ENCODE measurements around the gene ST8SIA5.
"Not testable (repeated sequence)": the region's sequence is repeated elsewhere in the genome, so short reads cannot be mapped to it uniquely, and the experiment has no call there.

Gene ST8SIA5

GRCh38 chr18:46756559-46757201 is at the start of gene ST8SIA5:
Gene ST8SIA5, minus strand, starts transcription at chr18:46757053. Its CDS starts 545 bp downstream, at chr18:46756508.
- no peak for DNase-seq (ENCODE audit: low read depth in 2 of 2)

GRCh38 chr18:46795945-46796344 is 39.1 kb upstream of the ST8SIA5 start:
- not testable (repeated sequence) for DNase-seq (ENCODE audit: low read depth in 2 of 2)

GRCh38 chr18:46794607-46795006 is 37.8 kb upstream of the ST8SIA5 start:
- no peak for DNase-seq (ENCODE audit: low read depth in 2 of 2)

- DNase-seq (ENCODE audit: low read depth in 2 of 2) = no peak
Measured at GRCh38 chr18:46793565-46793964, 36.7 kb upstream of the ST8SIA5 start.

GRCh38 chr18:46789088-46789487 is 32.2 kb upstream of the ST8SIA5 start:
- no peak for DNase-seq (ENCODE audit: low read depth in 2 of 2)

GRCh38 chr18:46787674-46788073 is 30.8 kb upstream of the ST8SIA5 start:
- no peak for DNase-seq (ENCODE audit: low read depth in 2 of 2)

- DNase-seq (ENCODE audit: low read depth in 2 of 2) = no peak
Measured at GRCh38 chr18:46772357-46772756, 15.5 kb upstream of the ST8SIA5 start.

- DNase-seq (ENCODE audit: low read depth in 2 of 2) = no peak
Measured at GRCh38 chr18:46771141-46771540, 14.3 kb upstream of the ST8SIA5 start.

- no peak for DNase-seq (ENCODE audit: low read depth in 2 of 2)
Measured at GRCh38 chr18:46770708-46771107, 13.9 kb upstream of the ST8SIA5 start.

- DNase-seq (ENCODE audit: low read depth in 2 of 2) = no peak
Measured at GRCh38 chr18:46768166-46768921, 11.5 kb upstream of the ST8SIA5 start.

- no peak for DNase-seq (ENCODE audit: low read depth in 2 of 2)
Measured at GRCh38 chr18:46767217-46767616, 10.4 kb upstream of the ST8SIA5 start.

- no peak for DNase-seq (ENCODE audit: low read depth in 2 of 2)
Measured at GRCh38 chr18:46764586-46764985, 7.7 kb upstream of the ST8SIA5 start.

GRCh38 chr18:46761059-46761769 is 4.4 kb upstream of the ST8SIA5 start:
- DNase-seq (ENCODE audit: low read depth in 2 of 2) = no peak

- no peak for DNase-seq (ENCODE audit: low read depth in 2 of 2)
Measured at GRCh38 chr18:46759890-46760289, 3.0 kb upstream of the ST8SIA5 start.

- no peak for DNase-seq (ENCODE audit: low read depth in 2 of 2)
Measured at GRCh38 chr18:46756025-46756558, 761 bp downstream of the ST8SIA5 start.

GRCh38 chr18:46755315-46756024 is 1.4 kb downstream of the ST8SIA5 start:
- no peak for DNase-seq (ENCODE audit: low read depth in 2 of 2)

- no peak for DNase-seq (ENCODE audit: low read depth in 2 of 2)
Measured at GRCh38 chr18:46754661-46755292, 2.1 kb downstream of the ST8SIA5 start.

GRCh38 chr18:46754188-46754587 is 2.7 kb downstream of the ST8SIA5 start:
- DNase-seq (ENCODE audit: low read depth in 2 of 2) = no peak

- DNase-seq (ENCODE audit: low read depth in 2 of 2) = no peak
Measured at GRCh38 chr18:46751882-46752281, 5.0 kb downstream of the ST8SIA5 start.

- no peak for DNase-seq (ENCODE audit: low read depth in 2 of 2)
Measured at GRCh38 chr18:46750626-46751025, 6.2 kb downstream of the ST8SIA5 start.

- DNase-seq (ENCODE audit: low read depth in 2 of 2) = no peak
Measured at GRCh38 chr18:46748466-46748865, 8.4 kb downstream of the ST8SIA5 start.
